ENCODE data around the gene ZNG1A.
A peak's percentile ranks its signal among the peaks of the same experiment; 100 is the strongest.
"Not testable (repeated sequence)": the region's sequence is repeated elsewhere in the genome, so short reads cannot be mapped to it uniquely, and the experiment has no call there.

- not testable (repeated sequence) for TF ChIP-seq SP1 (CRISPR knock-in tag; IDR thresholded peaks at IDR 0.05); CTCF (IDR thresholded peaks at IDR 0.05 in 2 of 3, conservative IDR thresholded peaks at IDR 0.05 in 1 of 3; ENCODE audit: insufficient read depth in 2 of 3, low read depth in 1 of 3, low read length in 3 of 3); SAFB (IDR thresholded peaks at IDR 0.05; ENCODE audit: borderline replicate concordance, low read depth, low read length); TEAD4 (CRISPR knock-in tag; IDR thresholded peaks at IDR 0.05; ENCODE audit: borderline replicate concordance); ESRRA (IDR thresholded peaks at IDR 0.05; ENCODE audit: borderline replicate concordance, low read depth); SAP30 (IDR thresholded peaks at IDR 0.05; ENCODE audit: borderline replicate concordance, insufficient read depth, low read depth, low read length, poor library complexity, severe bottlenecking); RAD21 (CRISPR knock-in tag; conservative IDR thresholded peaks at IDR 0.05 in 1 of 2, IDR thresholded peaks at IDR 0.05 in 1 of 2); POLR2AphosphoS5 (IDR thresholded peaks at IDR 0.05; ENCODE audit: control insufficient read depth, insufficient read depth, low read depth, low read length)
- TF ChIP-seq TEAD4 (IDR thresholded peaks at IDR 0.05; ENCODE audit: low read length) = peak; percentile 12; the same call in 1 of the 2 replicates
Observed at GRCh38 chr9:94992-95391, 83.9 kb downstream of the ZNG1A start.
